OCI-LY1 (cell line): ENCODE measurements around the gene FLVCR1.
"Not testable (repeated sequence)": the region's sequence is repeated elsewhere in the genome, so short reads cannot be mapped to it uniquely, and the experiment has no call there.

Source experiments
- EZH2 ChIP-seq: fragments of 200-600 bp; sonication (generic), shearing (Covaris generic); IDR thresholded peaks from 2 replicates; pipeline ENCODE4 v1.8.0; 2017; ENCODE audit warnings: borderline replicate concordance, mixed run types, mild to moderate bottlenecking, antibody characterized with exemption, low read length, moderate library complexity, mixed read lengths
- TF ChIP-seq, protein P1 (sequence below): fragments of 200-600 bp; sonication (generic), shearing (Covaris generic); IDR thresholded peaks from 2 replicates; pipeline ENCODE4 v1.5.1; 2017; ENCODE audit warnings: mild to moderate bottlenecking, antibody characterized with exemption, low read length, moderate library complexity, mixed read lengths

DNA sequence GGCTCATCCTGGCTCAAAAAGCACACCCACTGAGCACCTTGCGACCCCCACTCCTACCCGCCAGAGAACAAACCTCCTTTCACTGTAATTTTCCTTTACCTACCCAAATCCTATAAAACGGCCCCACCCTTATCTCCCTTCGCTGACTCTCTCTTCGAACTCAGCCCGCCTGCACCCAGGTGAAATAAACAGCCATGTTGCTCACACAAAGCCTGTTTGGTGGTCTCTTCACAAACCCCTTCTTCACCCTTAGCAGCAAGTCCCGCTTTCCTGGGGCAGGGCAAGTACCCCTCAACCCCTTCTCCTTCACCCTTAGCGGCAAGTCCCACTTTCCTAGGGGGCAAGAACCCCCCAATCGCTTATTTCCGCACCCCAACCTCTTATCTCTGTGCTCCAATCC, 52.1 kb downstream of the FLVCR1 start:
- TF ChIP-seq EZH2, result not testable (repeated sequence)
- TF ChIP-seq, protein P1, sequence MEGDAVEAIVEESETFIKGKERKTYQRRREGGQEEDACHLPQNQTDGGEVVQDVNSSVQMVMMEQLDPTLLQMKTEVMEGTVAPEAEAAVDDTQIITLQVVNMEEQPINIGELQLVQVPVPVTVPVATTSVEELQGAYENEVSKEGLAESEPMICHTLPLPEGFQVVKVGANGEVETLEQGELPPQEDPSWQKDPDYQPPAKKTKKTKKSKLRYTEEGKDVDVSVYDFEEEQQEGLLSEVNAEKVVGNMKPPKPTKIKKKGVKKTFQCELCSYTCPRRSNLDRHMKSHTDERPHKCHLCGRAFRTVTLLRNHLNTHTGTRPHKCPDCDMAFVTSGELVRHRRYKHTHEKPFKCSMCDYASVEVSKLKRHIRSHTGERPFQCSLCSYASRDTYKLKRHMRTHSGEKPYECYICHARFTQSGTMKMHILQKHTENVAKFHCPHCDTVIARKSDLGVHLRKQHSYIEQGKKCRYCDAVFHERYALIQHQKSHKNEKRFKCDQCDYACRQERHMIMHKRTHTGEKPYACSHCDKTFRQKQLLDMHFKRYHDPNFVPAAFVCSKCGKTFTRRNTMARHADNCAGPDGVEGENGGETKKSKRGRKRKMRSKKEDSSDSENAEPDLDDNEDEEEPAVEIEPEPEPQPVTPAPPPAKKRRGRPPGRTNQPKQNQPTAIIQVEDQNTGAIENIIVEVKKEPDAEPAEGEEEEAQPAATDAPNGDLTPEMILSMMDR, result not testable (repeated sequence)
